Activated CD8-positive, alpha-beta memory T cell treated with anti-CD3 and anti-CD28 coated beads, Interleukin-2, amount 50 U/mL, for 24 hours (primary cell): Measurements from ENCODE around the gene CERS6.

Experiments used
- DNase-seq: peaks from one replicate; pipeline ENCODE4 v3.0.0-alpha.2; 2020; ENCODE audit errors: extremely low read depth

Gene CERS6

GRCh38 chr2:168568476-168569267 lies 112.6 kb downstream of the CERS6 start:
- DNase-seq, result no peak

- no peak for DNase-seq
Observed at GRCh38 chr2:168571061-168571460, 115.0 kb downstream of the CERS6 start.

GRCh38 chr2:168573128-168573903 lies 117.2 kb downstream of the CERS6 start:
- DNase-seq, result no peak

GRCh38 chr2:168574856-168575630 lies 119.0 kb downstream of the CERS6 start:
- no peak for DNase-seq

- DNase-seq, result no peak
Observed at GRCh38 chr2:168577885-168578284, 121.8 kb downstream of the CERS6 start.

- no peak for DNase-seq
Observed at GRCh38 chr2:168583064-168583709, 127.1 kb downstream of the CERS6 start.

GRCh38 chr2:168583710-168584521 lies 127.8 kb downstream of the CERS6 start:
- DNase-seq, result no peak

- DNase-seq, result no peak
Observed at GRCh38 chr2:168584911-168585310, 128.8 kb downstream of the CERS6 start.

GRCh38 chr2:168585700-168586099 lies 129.6 kb downstream of the CERS6 start:
- no peak for DNase-seq

GRCh38 chr2:168587307-168587706 lies 131.2 kb downstream of the CERS6 start:
- no peak for DNase-seq

GRCh38 chr2:168589236-168590211 lies 133.5 kb downstream of the CERS6 start:
- DNase-seq, result no peak

- DNase-seq, result no peak
Observed at GRCh38 chr2:168592181-168592831, 136.2 kb downstream of the CERS6 start.

- DNase-seq, result no peak
Observed at GRCh38 chr2:168593713-168594112, 137.6 kb downstream of the CERS6 start.

GRCh38 chr2:168594778-168595177 lies 138.7 kb downstream of the CERS6 start:
- no peak for DNase-seq

- DNase-seq, result no peak
Observed at GRCh38 chr2:168596881-168597655, 141.0 kb downstream of the CERS6 start.

GRCh38 chr2:168599738-168600137 lies 143.7 kb downstream of the CERS6 start:
- no peak for DNase-seq

GRCh38 chr2:168600949-168601348 lies 144.9 kb downstream of the CERS6 start:
- no peak for DNase-seq

GRCh38 chr2:168601741-168602140 lies 145.7 kb downstream of the CERS6 start:
- DNase-seq, result no peak
